ENCODE results near the gene STK39. TPM values are rescaled to one million over a fixed set of nuclear protein-coding genes. Genes with fewer than 3 reads are reported as not detected.

The STK39 gene
- polyA plus RNA-seq, 1 donor from 2014 or later, result 9.5 TPM

GRCh38 chr2:168145011-168145410 is 102.4 kb downstream of the STK39 start:
- Histone ChIP-seq H3K9ac (ENCODE audit: low read length) (no peak overlapping the region), H3K27ac (ENCODE audit: low read length) (no peak overlapping the region), H3K4me3 (ENCODE audit: low read length) (no peak overlapping the region), H3F3A (ENCODE audit: insufficient read depth, low read length, poor library complexity, severe bottlenecking) (no peaks in the 10 kb centered on the region), H4K20me1 (ENCODE audit: insufficient read depth) (no peaks in the 10 kb centered on the region), H3K9me3 (ENCODE audit: low read length) (no peaks in the 10 kb centered on the region), H3K9me2 (ENCODE audit: insufficient read depth, low read length) (no peaks in the 10 kb centered on the region), H3K27me3 (ENCODE audit: insufficient read depth, low read depth, low read length) (no peaks in the 10 kb centered on the region), H3K36me3 (ENCODE audit: insufficient read depth, low read length) (no peaks in the 10 kb centered on the region), H3K79me2 (replicated peaks; ENCODE audit: insufficient read depth, low read length) (no peaks in the 10 kb centered on the region), H2AFZ (ENCODE audit: low read depth, low read length) (no peak overlapping the region), H3K4me2 (ENCODE audit: low read length) (no peak overlapping the region)
- TF ChIP-seq EP300 (conservative IDR thresholded peaks at IDR 0.05; ENCODE audit: poor library complexity, severe bottlenecking) (no peak), TAF1 (IDR thresholded peaks at IDR 0.05; ENCODE audit: low read depth) (no peak), POLR2AphosphoS5 (IDR thresholded peaks at IDR 0.05) (no peak), CTCF (IDR thresholded peaks at IDR 0.05; ENCODE audit: poor library complexity, severe bottlenecking) (no peak), SMC3 (conservative IDR thresholded peaks at IDR 0.05; ENCODE audit: poor library complexity) (no peak), EZH2 (IDR thresholded peaks at IDR 0.05; ENCODE audit: borderline replicate concordance, insufficient read depth, low read length, poor library complexity, severe bottlenecking) (no peak)
- TF ChIP-seq, protein P1, sequence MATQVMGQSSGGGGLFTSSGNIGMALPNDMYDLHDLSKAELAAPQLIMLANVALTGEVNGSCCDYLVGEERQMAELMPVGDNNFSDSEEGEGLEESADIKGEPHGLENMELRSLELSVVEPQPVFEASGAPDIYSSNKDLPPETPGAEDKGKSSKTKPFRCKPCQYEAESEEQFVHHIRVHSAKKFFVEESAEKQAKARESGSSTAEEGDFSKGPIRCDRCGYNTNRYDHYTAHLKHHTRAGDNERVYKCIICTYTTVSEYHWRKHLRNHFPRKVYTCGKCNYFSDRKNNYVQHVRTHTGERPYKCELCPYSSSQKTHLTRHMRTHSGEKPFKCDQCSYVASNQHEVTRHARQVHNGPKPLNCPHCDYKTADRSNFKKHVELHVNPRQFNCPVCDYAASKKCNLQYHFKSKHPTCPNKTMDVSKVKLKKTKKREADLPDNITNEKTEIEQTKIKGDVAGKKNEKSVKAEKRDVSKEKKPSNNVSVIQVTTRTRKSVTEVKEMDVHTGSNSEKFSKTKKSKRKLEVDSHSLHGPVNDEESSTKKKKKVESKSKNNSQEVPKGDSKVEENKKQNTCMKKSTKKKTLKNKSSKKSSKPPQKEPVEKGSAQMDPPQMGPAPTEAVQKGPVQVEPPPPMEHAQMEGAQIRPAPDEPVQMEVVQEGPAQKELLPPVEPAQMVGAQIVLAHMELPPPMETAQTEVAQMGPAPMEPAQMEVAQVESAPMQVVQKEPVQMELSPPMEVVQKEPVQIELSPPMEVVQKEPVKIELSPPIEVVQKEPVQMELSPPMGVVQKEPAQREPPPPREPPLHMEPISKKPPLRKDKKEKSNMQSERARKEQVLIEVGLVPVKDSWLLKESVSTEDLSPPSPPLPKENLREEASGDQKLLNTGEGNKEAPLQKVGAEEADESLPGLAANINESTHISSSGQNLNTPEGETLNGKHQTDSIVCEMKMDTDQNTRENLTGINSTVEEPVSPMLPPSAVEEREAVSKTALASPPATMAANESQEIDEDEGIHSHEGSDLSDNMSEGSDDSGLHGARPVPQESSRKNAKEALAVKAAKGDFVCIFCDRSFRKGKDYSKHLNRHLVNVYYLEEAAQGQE (IDR thresholded peaks at IDR 0.05; ENCODE audit: borderline replicate concordance), result no peak

DNA sequence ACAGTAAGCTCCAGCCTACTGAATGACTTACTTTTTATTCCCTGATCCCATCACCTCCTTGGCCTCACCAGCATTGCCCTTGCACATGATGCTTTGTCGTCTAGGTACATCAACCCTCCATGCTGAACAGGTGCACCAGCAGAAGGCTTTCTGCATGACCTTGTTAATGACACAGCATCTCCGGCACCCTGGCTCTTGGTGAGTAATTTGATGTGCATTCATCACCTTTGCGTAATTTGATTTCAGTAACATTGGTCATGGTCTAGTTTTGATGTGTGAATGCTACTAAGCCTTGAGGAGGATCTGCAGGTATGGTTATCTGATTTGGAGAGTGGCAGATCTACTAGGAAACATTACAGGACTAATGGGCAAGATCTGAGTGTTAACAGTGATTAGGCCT is 103.6 kb downstream of the STK39 start:
- Histone ChIP-seq H3K27me3 (ENCODE audit: insufficient read depth, low read depth, low read length) (no peaks in the 10 kb centered on the region), H3K4me3 (ENCODE audit: low read length) (no peak overlapping the region), H3K4me2 (ENCODE audit: low read length) (no peak overlapping the region), H3K27ac (ENCODE audit: low read length) (no peak overlapping the region), H3K36me3 (ENCODE audit: insufficient read depth, low read length) (no peaks in the 10 kb centered on the region), H3F3A (ENCODE audit: insufficient read depth, low read length, poor library complexity, severe bottlenecking) (no peaks in the 10 kb centered on the region), H3K9me3 (ENCODE audit: low read length) (no peaks in the 10 kb centered on the region), H3K79me2 (replicated peaks; ENCODE audit: insufficient read depth, low read length) (no peaks in the 10 kb centered on the region), H3K9ac (ENCODE audit: low read length) (no peak overlapping the region), H4K20me1 (ENCODE audit: insufficient read depth) (no peaks in the 10 kb centered on the region), H2AFZ (ENCODE audit: low read depth, low read length) (no peak overlapping the region), H3K9me2 (ENCODE audit: insufficient read depth, low read length) (no peaks in the 10 kb centered on the region)
- TF ChIP-seq POLR2AphosphoS5 (IDR thresholded peaks at IDR 0.05) (no peak), MXI1 (conservative IDR thresholded peaks at IDR 0.05; ENCODE audit: poor library complexity, severe bottlenecking) (no peak), TAF1 (IDR thresholded peaks at IDR 0.05; ENCODE audit: low read depth) (no peak), EP300 (conservative IDR thresholded peaks at IDR 0.05; ENCODE audit: poor library complexity, severe bottlenecking) (no peak), RAD21 (conservative IDR thresholded peaks at IDR 0.05) (no peak), SMC3 (conservative IDR thresholded peaks at IDR 0.05; ENCODE audit: poor library complexity) (no peak), EZH2 (IDR thresholded peaks at IDR 0.05; ENCODE audit: borderline replicate concordance, insufficient read depth, low read length, poor library complexity, severe bottlenecking) (no peak)
- TF ChIP-seq, protein P1 (IDR thresholded peaks at IDR 0.05; ENCODE audit: borderline replicate concordance), result no peak
